Measurements from ENCODE around the gene DNASE1L2. TPM values are rescaled to one million over a fixed set of nuclear protein-coding genes. Genes with fewer than 3 reads are reported as not detected.

DNASE1L2 gene
- total RNA-seq, 1 experiment from 2014 or later = 2.7 TPM

DNA sequence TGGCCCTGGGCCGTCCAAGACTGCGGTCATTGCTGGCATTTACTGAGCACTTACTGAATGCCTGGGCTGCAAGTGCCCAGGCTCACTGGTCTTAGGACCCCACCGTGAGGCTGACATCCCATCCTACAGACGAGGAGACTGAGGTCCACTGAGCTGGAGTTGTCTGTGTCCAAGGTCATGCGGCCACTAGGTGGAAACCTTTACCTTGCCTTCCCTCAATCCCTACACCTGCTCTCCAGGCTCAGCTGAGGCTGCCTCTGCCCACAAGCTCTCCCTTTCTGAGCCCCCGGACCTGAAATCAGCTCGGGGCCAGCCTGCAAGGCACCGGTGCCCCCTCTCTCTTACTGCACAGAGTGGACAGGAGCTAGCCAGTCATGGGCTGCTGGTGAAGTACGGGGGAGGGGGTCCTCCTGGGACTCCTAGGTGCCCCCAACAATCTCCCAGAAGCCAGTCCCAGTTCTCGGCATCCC lies 41.4 kb upstream of the DNASE1L2 start:
- H3K4me3 ChIP-seq (ENCODE audit: low read depth, low read length, poor library complexity, severe bottlenecking) = no peak overlapping the region
- POLR2A ChIA-PET (ENCODE audit: low non-redundant PET) = interaction anchor here (0.5 kb wide), 2 partner anchors 46 to 318 kb away, joined by 4 read pairs; no protein-coding TSS in a partner anchor
- TF ChIP-seq, protein P1, sequence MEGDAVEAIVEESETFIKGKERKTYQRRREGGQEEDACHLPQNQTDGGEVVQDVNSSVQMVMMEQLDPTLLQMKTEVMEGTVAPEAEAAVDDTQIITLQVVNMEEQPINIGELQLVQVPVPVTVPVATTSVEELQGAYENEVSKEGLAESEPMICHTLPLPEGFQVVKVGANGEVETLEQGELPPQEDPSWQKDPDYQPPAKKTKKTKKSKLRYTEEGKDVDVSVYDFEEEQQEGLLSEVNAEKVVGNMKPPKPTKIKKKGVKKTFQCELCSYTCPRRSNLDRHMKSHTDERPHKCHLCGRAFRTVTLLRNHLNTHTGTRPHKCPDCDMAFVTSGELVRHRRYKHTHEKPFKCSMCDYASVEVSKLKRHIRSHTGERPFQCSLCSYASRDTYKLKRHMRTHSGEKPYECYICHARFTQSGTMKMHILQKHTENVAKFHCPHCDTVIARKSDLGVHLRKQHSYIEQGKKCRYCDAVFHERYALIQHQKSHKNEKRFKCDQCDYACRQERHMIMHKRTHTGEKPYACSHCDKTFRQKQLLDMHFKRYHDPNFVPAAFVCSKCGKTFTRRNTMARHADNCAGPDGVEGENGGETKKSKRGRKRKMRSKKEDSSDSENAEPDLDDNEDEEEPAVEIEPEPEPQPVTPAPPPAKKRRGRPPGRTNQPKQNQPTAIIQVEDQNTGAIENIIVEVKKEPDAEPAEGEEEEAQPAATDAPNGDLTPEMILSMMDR (conservative IDR thresholded peaks at IDR 0.05; ENCODE audit: low read depth, low read length) = peak; percentile 38; the same call in 1 of the 2 replicates
- no peak for TF ChIP-seq EZH2 (IDR thresholded peaks at IDR 0.05; ENCODE audit: borderline replicate concordance, low read depth, low read length, poor library complexity, severe bottlenecking)
- H3K4me1 ChIP-seq (ENCODE audit: insufficient read depth, low read length, poor library complexity, severe bottlenecking) = peaks cover 7% of the 10 kb centered on the region
- peak; percentile 48 for DNase-seq (ENCODE audit: low spot score)
- no peaks in the 10 kb centered on the region for H3K9me3 ChIP-seq (ENCODE audit: low read depth, low read length, poor library complexity, severe bottlenecking)
- H3K27me3 ChIP-seq (replicated peaks; ENCODE audit: insufficient read depth, low read depth, low read length, poor library complexity) = peaks cover 26% of the 10 kb centered on the region
- intact Hi-C loops (cut with micrococcal nuclease; ENCODE audit: unreplicated experiment) = no loop called here
- CTCF ChIA-PET = interaction anchor here (0.6 to 1.1 kb wide), 2 partner anchors 13 to 168 kb away, joined by 3 read pairs; partner anchors contain the start of gene NHERF2
- H3K27ac ChIP-seq (ENCODE audit: low read depth, low read length, poor library complexity, severe bottlenecking) = no peak overlapping the region
- H3K36me3 ChIP-seq (ENCODE audit: insufficient read depth, low read length, poor library complexity, severe bottlenecking) = no peaks in the 10 kb centered on the region
- no TSS peak for BruUV-seq (replicated peaks)

DNA sequence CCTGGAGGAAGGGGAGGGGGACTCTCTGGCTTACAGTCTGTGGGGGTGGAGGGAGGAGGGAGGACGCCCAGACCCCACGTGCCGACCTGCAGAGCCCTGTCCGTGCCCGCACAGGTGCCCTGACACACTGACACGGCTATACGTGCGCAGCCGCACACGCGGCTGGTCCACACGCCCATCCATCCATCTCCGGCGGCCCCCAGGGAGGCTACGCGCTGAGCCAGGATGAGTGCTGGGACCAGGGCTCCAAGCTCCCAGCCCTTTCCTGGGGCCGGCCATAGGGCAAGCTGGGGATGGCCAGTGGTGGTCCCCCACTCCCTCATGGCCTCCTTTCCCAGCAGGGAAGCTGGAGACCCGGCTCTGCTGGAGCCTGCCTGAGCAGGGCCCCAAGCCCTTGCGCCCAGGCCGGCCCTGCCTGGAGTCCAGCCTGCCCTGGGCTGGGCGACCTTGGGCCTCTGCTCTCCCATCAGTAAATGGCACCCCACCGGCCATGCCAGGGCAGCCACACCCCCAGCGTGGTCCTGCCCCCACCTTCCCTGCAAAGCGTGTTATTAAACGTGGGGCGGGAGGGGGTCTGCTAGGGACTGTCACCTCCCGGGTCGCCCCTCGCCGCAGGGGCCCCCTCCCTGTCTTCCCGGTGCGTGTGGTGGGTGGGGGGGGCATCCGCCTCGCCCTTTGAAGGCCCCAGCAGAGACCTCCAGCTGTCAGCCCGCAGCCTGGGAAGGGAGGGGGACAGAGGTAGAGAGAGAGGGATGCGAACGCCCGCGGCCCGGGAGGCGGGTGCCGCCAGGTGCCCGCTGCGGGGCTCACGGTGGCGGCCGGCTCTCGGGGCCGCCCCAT lies 40.7 kb upstream of the DNASE1L2 start:
- Histone ChIP-seq H3K4me3 (ENCODE audit: low read depth, low read length, poor library complexity, severe bottlenecking) (peak overlapping the region; percentile 53), H3K36me3 (ENCODE audit: insufficient read depth, low read length, poor library complexity, severe bottlenecking) (no peaks in the 10 kb centered on the region), H3K27me3 (replicated peaks; ENCODE audit: insufficient read depth, low read depth, low read length, poor library complexity) (peaks cover 26% of the 10 kb centered on the region), H3K4me1 (ENCODE audit: insufficient read depth, low read length, poor library complexity, severe bottlenecking) (peaks cover 7% of the 10 kb centered on the region), H3K9me3 (ENCODE audit: low read depth, low read length, poor library complexity, severe bottlenecking) (no peaks in the 10 kb centered on the region), H3K27ac (ENCODE audit: low read depth, low read length, poor library complexity, severe bottlenecking) (no peak overlapping the region)
- ChIA-PET CTCF (interaction anchor here (0.6 kb wide), 1 partner anchor 169 kb away, joined by 3 read pairs; the partner anchor contains the start of gene NHERF2), POLR2A (ENCODE audit: low non-redundant PET) (no interaction called here)
- no peak for TF ChIP-seq EZH2 (IDR thresholded peaks at IDR 0.05; ENCODE audit: borderline replicate concordance, low read depth, low read length, poor library complexity, severe bottlenecking)
- TF ChIP-seq, protein P1 (conservative IDR thresholded peaks at IDR 0.05; ENCODE audit: low read depth, low read length) = no peak
- intact Hi-C loops (cut with micrococcal nuclease; ENCODE audit: unreplicated experiment) = no loop called here
- no TSS peak for BruUV-seq (replicated peaks)
- DNase-seq (ENCODE audit: low spot score) = no peak

DNA sequence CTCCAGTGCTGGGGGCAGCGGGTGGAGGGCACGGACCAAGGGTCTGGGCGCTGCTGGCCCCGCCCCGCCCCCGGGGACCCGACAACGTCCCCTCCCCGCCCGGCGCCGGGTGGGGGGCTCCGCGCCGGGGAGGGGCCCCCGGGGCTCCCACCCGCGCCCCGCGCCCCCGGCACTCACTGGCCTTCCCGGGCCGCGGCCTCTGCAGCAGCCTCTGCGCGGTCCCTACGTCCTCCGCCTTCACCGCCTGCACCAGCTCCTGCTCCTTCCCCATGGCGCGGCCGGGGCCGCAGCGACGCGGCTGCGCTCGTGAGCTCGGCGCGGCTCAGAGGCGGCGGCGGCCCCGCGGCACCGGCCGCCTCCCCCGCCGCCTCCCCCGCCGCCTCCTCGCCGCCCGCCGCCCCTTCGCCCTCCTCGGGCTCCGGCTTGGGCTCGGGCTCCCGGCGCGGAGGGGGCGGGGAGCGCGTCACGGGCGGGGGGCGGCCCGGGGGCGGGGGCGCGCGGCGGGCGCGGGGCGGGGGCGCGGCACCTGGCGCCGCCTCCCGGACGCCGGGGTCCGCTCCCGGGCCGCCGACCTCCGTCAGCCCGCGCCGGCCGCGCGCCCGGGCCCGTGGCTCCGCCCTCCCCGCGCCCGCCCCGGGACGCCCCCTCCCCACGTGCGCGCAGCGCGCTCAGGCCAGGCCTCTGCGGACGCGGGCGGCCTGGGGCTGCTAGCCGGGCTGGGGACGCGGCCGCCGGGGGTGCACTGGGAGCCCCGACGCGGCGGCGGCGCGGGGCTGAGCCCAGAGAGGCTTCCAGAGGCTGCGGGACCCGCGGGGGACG lies 39.9 kb upstream of the DNASE1L2 start, which contains the start of gene CASKIN1:
TSS of gene CASKIN1 (minus strand) at position 444 of the 819 bp plus-strand sequence. CDS start at position 271, 173 bp downstream.
- BruUV-seq (replicated peaks) = no TSS peak
- CTCF ChIA-PET = no interaction called here
- peak; percentile 52 for DNase-seq (ENCODE audit: low spot score)
- intact Hi-C loops (cut with micrococcal nuclease; ENCODE audit: unreplicated experiment) = no loop called here
- H3K4me3 ChIP-seq (ENCODE audit: low read depth, low read length, poor library complexity, severe bottlenecking) = peak within 1 kb of the TSS; percentile 53
- peaks cover 26% of the 10 kb centered on the region for H3K27me3 ChIP-seq (replicated peaks; ENCODE audit: insufficient read depth, low read depth, low read length, poor library complexity)
- no peak for TF ChIP-seq EZH2 (IDR thresholded peaks at IDR 0.05; ENCODE audit: borderline replicate concordance, low read depth, low read length, poor library complexity, severe bottlenecking)
- TF ChIP-seq, protein P1 (conservative IDR thresholded peaks at IDR 0.05; ENCODE audit: low read depth, low read length) = no peak
- H3K27ac ChIP-seq (ENCODE audit: low read depth, low read length, poor library complexity, severe bottlenecking) = no peak within 1 kb of the TSS
- no peaks in the 10 kb centered on the region for H3K9me3 ChIP-seq (ENCODE audit: low read depth, low read length, poor library complexity, severe bottlenecking)
- H3K36me3 ChIP-seq (ENCODE audit: insufficient read depth, low read length, poor library complexity, severe bottlenecking) = no peaks in the 10 kb centered on the region
- POLR2A ChIA-PET (ENCODE audit: low non-redundant PET) = no interaction called here
- peaks cover 7% of the 10 kb centered on the region for H3K4me1 ChIP-seq (ENCODE audit: insufficient read depth, low read length, poor library complexity, severe bottlenecking)

All from A673 (cell line).